ENCODE results near the gene RAD51B.

The RAD51B gene

GRCh38 chr14:68341411-68342212 is 522.0 kb downstream of the RAD51B start:
- no peaks in the 10 kb centered on the region for H3K9me3 ChIP-seq (ENCODE audit: insufficient read depth, low read length)
- no peak overlapping the region for H3K9ac ChIP-seq (ENCODE audit: insufficient read length, low read depth)
- no peak overlapping the region for H3K4me3 ChIP-seq (ENCODE audit: insufficient read length, low read depth)
- peaks cover 6% of the 10 kb centered on the region for H3K4me1 ChIP-seq (ENCODE audit: insufficient read depth, insufficient read length)
- no peak for TF ChIP-seq ZNF274 (IDR thresholded peaks at IDR 0.05; ENCODE audit: low read depth, low read length)
- no peak for TF ChIP-seq YY1 (IDR thresholded peaks at IDR 0.05; ENCODE audit: insufficient read depth, insufficient read length)
- no peak for TF ChIP-seq SUZ12 (IDR thresholded peaks at IDR 0.05; ENCODE audit: extremely low read depth, insufficient read depth, insufficient read length)
- no peaks in the 10 kb centered on the region for H3K27me3 ChIP-seq (ENCODE audit: insufficient read depth, insufficient read length)
- no peak for DNase-seq (ENCODE audit: low read depth, low spot score)
- H3K36me3 ChIP-seq (ENCODE audit: insufficient read depth, insufficient read length, low read length), result no peaks in the 10 kb centered on the region

GRCh38 chr14:68342216-68342763 is 522.7 kb downstream of the RAD51B start:
- H3K4me1 ChIP-seq (ENCODE audit: insufficient read depth, insufficient read length), result peaks cover 6% of the 10 kb centered on the region
- no peak for DNase-seq (ENCODE audit: low read depth, low spot score)
- H3K9ac ChIP-seq (ENCODE audit: insufficient read length, low read depth), result no peak overlapping the region
- no peak overlapping the region for H3K4me3 ChIP-seq (ENCODE audit: insufficient read length, low read depth)
- TF ChIP-seq SUZ12 (IDR thresholded peaks at IDR 0.05; ENCODE audit: extremely low read depth, insufficient read depth, insufficient read length), result no peak
- TF ChIP-seq ZNF274 (IDR thresholded peaks at IDR 0.05; ENCODE audit: low read depth, low read length), result no peak
- TF ChIP-seq YY1 (IDR thresholded peaks at IDR 0.05; ENCODE audit: insufficient read depth, insufficient read length), result no peak
- no peaks in the 10 kb centered on the region for H3K9me3 ChIP-seq (ENCODE audit: insufficient read depth, low read length)
- H3K27me3 ChIP-seq (ENCODE audit: insufficient read depth, insufficient read length), result no peaks in the 10 kb centered on the region
- no peaks in the 10 kb centered on the region for H3K36me3 ChIP-seq (ENCODE audit: insufficient read depth, insufficient read length, low read length)

GRCh38 chr14:68343534-68344118 is 524.0 kb downstream of the RAD51B start:
- Histone ChIP-seq H3K4me3 (ENCODE audit: insufficient read length, low read depth) (no peak overlapping the region), H3K4me1 (ENCODE audit: insufficient read depth, insufficient read length) (peaks cover 6% of the 10 kb centered on the region), H3K9ac (ENCODE audit: insufficient read length, low read depth) (no peak overlapping the region), H3K9me3 (ENCODE audit: insufficient read depth, low read length) (no peaks in the 10 kb centered on the region), H3K36me3 (ENCODE audit: insufficient read depth, insufficient read length, low read length) (no peaks in the 10 kb centered on the region), H3K27me3 (ENCODE audit: insufficient read depth, insufficient read length) (no peaks in the 10 kb centered on the region)
- TF ChIP-seq SUZ12 (IDR thresholded peaks at IDR 0.05; ENCODE audit: extremely low read depth, insufficient read depth, insufficient read length), result no peak
- TF ChIP-seq ZNF274 (IDR thresholded peaks at IDR 0.05; ENCODE audit: low read depth, low read length), result no peak
- TF ChIP-seq YY1 (IDR thresholded peaks at IDR 0.05; ENCODE audit: insufficient read depth, insufficient read length), result no peak
- no peak for DNase-seq (ENCODE audit: low read depth, low spot score)

GRCh38 chr14:68345738-68346137 is 526.2 kb downstream of the RAD51B start:
- Histone ChIP-seq H3K4me3 (ENCODE audit: insufficient read length, low read depth) (no peak overlapping the region), H3K36me3 (ENCODE audit: insufficient read depth, insufficient read length, low read length) (no peaks in the 10 kb centered on the region), H3K9me3 (ENCODE audit: insufficient read depth, low read length) (no peaks in the 10 kb centered on the region), H3K4me1 (ENCODE audit: insufficient read depth, insufficient read length) (peaks cover 6% of the 10 kb centered on the region), H3K27me3 (ENCODE audit: insufficient read depth, insufficient read length) (no peaks in the 10 kb centered on the region), H3K9ac (ENCODE audit: insufficient read length, low read depth) (no peak overlapping the region)
- no peak for DNase-seq (ENCODE audit: low read depth, low spot score)
- no peak for TF ChIP-seq ZNF274 (IDR thresholded peaks at IDR 0.05; ENCODE audit: low read depth, low read length)
- TF ChIP-seq YY1 (IDR thresholded peaks at IDR 0.05; ENCODE audit: insufficient read depth, insufficient read length), result no peak
- no peak for TF ChIP-seq SUZ12 (IDR thresholded peaks at IDR 0.05; ENCODE audit: extremely low read depth, insufficient read depth, insufficient read length)

GRCh38 chr14:68346556-68347343 is 527.2 kb downstream of the RAD51B start:
- Histone ChIP-seq H3K9ac (ENCODE audit: insufficient read length, low read depth) (no peak overlapping the region), H3K4me1 (ENCODE audit: insufficient read depth, insufficient read length) (peaks cover 6% of the 10 kb centered on the region), H3K4me3 (ENCODE audit: insufficient read length, low read depth) (no peak overlapping the region), H3K9me3 (ENCODE audit: insufficient read depth, low read length) (no peaks in the 10 kb centered on the region), H3K36me3 (ENCODE audit: insufficient read depth, insufficient read length, low read length) (no peaks in the 10 kb centered on the region), H3K27me3 (ENCODE audit: insufficient read depth, insufficient read length) (no peaks in the 10 kb centered on the region)
- no peak for TF ChIP-seq YY1 (IDR thresholded peaks at IDR 0.05; ENCODE audit: insufficient read depth, insufficient read length)
- DNase-seq (ENCODE audit: low read depth, low spot score), result no peak

GRCh38 chr14:68349900-68350629 is 530.5 kb downstream of the RAD51B start:
- Histone ChIP-seq H3K4me3 (ENCODE audit: insufficient read length, low read depth) (no peak overlapping the region), H3K9me3 (ENCODE audit: insufficient read depth, low read length) (no peaks in the 10 kb centered on the region), H3K27me3 (ENCODE audit: insufficient read depth, insufficient read length) (no peaks in the 10 kb centered on the region), H3K36me3 (ENCODE audit: insufficient read depth, insufficient read length, low read length) (no peaks in the 10 kb centered on the region), H3K9ac (ENCODE audit: insufficient read length, low read depth) (no peak overlapping the region), H3K4me1 (ENCODE audit: insufficient read depth, insufficient read length) (no peaks in the 10 kb centered on the region)
- TF ChIP-seq YY1 (IDR thresholded peaks at IDR 0.05; ENCODE audit: insufficient read depth, insufficient read length) (no peak), SUZ12 (IDR thresholded peaks at IDR 0.05; ENCODE audit: extremely low read depth, insufficient read depth, insufficient read length) (no peak), ZNF274 (IDR thresholded peaks at IDR 0.05; ENCODE audit: low read depth, low read length) (no peak)
- DNase-seq (ENCODE audit: low read depth, low spot score), result no peak
